Activated CD8-positive, alpha-beta memory T cell treated with anti-CD3 and anti-CD28 coated beads, Interleukin-2, amount 50 U/mL, for 24 hours (primary cell): Measurements from ENCODE around the gene ZFHX3.

Experiments
- DNase-seq: peaks from one replicate; pipeline ENCODE4 v3.0.0-alpha.2; 2020; ENCODE audit errors: extremely low read depth

Gene ZFHX3

GRCh38 chr16:72978212-72978611 lies 69.7 kb downstream of the ZFHX3 start:
- DNase-seq, result no peak

- no peak for DNase-seq
Observed at GRCh38 chr16:72977127-72977526, 70.8 kb downstream of the ZFHX3 start.

- DNase-seq, result no peak
Observed at GRCh38 chr16:72976438-72977064, 71.4 kb downstream of the ZFHX3 start.

GRCh38 chr16:72975809-72976437 lies 72.0 kb downstream of the ZFHX3 start:
- no peak for DNase-seq

GRCh38 chr16:72974142-72974769 lies 73.7 kb downstream of the ZFHX3 start:
- DNase-seq, result no peak

GRCh38 chr16:72972878-72973571 lies 74.9 kb downstream of the ZFHX3 start:
- no peak for DNase-seq

GRCh38 chr16:72971370-72971769 lies 76.6 kb downstream of the ZFHX3 start:
- no peak for DNase-seq

GRCh38 chr16:72970656-72971055 lies 77.3 kb downstream of the ZFHX3 start:
- no peak for DNase-seq

GRCh38 chr16:72969812-72970211 lies 78.1 kb downstream of the ZFHX3 start:
- no peak for DNase-seq

GRCh38 chr16:72969146-72969545 lies 78.8 kb downstream of the ZFHX3 start:
- no peak for DNase-seq

- DNase-seq, result no peak
Observed at GRCh38 chr16:72967941-72968340, 80.0 kb downstream of the ZFHX3 start.

- no peak for DNase-seq
Observed at GRCh38 chr16:72963533-72964315, 84.2 kb downstream of the ZFHX3 start.

- no peak for DNase-seq
Observed at GRCh38 chr16:72962347-72962746, 85.6 kb downstream of the ZFHX3 start.

GRCh38 chr16:72961863-72962262 lies 86.1 kb downstream of the ZFHX3 start:
- no peak for DNase-seq

- no peak for DNase-seq
Observed at GRCh38 chr16:72961115-72961832, 86.7 kb downstream of the ZFHX3 start.

- no peak for DNase-seq
Observed at GRCh38 chr16:72960101-72960500, 87.8 kb downstream of the ZFHX3 start.

GRCh38 chr16:72959301-72959996 lies 88.5 kb downstream of the ZFHX3 start:
- DNase-seq, result no peak

- DNase-seq, result no peak
Observed at GRCh38 chr16:72958522-72959076, 89.3 kb downstream of the ZFHX3 start.

- DNase-seq, result no peak
Observed at GRCh38 chr16:72957303-72958277, 90.3 kb downstream of the ZFHX3 start.
